GM12878 (cell line): ENCODE measurements around the gene SLC25A43. TPM values are rescaled to one million over a fixed set of nuclear protein-coding genes. Genes with fewer than 3 reads are reported as not detected.

Experiments used
- ATAC-seq: fragments of 200-7000 bp; cut with Tn5 transposase; 3 replicates; pipeline ENCODE4 v1.9.1; 2020; ENCODE audit warnings: mild to moderate bottlenecking, moderate library complexity
- BruUV-seq: library from RNA; stranded (reverse); fragments of 400-500 nt; replicated peaks from 2 replicates; lab custom pipeline; 2021; lab: Mats Ljungman, UMichigan
- CTCF ChIA-PET: fragments of 300-600 bp; sonication (Branson Sonifier 250); formaldehyde crosslinking; extraction: SDS; loops from one replicate; lab custom pipeline; 2021; ENCODE audit warnings: inconsistent platforms; lab: Yijun Ruan, JAX
- POLR2A ChIA-PET: fragments of 350-600 bp; formaldehyde crosslinking; extraction: SDS; loops from one replicate; lab custom pipeline; 2021; ENCODE audit warnings: inconsistent platforms; lab: Charles Lee
- RAD21 ChIA-PET: fragments of 300-600 bp; sonication (Branson Sonifier 250); formaldehyde crosslinking; loops from one replicate; lab custom pipeline; 2023; ENCODE audit warnings: antibody characterized with exemption; ENCODE audit not compliant: unreplicated experiment; lab: Charles Lee
- SMC1A ChIA-PET: fragments of 300-600 bp; sonication (Branson Sonifier 250); formaldehyde crosslinking; loops from one replicate; lab custom pipeline; 2023; ENCODE audit not compliant: unreplicated experiment, uncharacterized antibody; lab: Charles Lee
- DNase-seq: peaks from one replicate; pipeline ENCODE4 v3.0.0-alpha.2; 2011; ENCODE audit warnings: low read depth, low spot score
- FAIRE-seq: peaks from 3 replicates; lab custom pipeline; 2011; peaks lifted over from hg19 to GRCh38; lab: Jason Lieb, UNC
- H2AFZ ChIP-seq: 2 replicates; pipeline ENCODE4 v1.6.0; 2011; ENCODE audit warnings: low read depth, low read length, control low read depth; ENCODE audit not compliant: control insufficient read depth
- H3K27ac ChIP-seq: 2 replicates; pipeline ENCODE4 v1.5.1; 2011; ENCODE audit warnings: control low read depth; ENCODE audit not compliant: control insufficient read depth, insufficient read depth
- H3K27me3 ChIP-seq, 2 experiments: replicated peaks in 1 of 2; 2 replicates each; pipeline versions ENCODE4 v1.6.0 to v1.6.1; 2011; ENCODE audit warnings: low read length in 1 of 2; ENCODE audit not compliant: control insufficient read depth in 2 of 2, insufficient read depth in 2 of 2
- H3K36me3 ChIP-seq, 2 experiments: 2 replicates each; pipeline ENCODE4 v1.5.1; 2011; ENCODE audit warnings: low read length in 1 of 2; ENCODE audit not compliant: control insufficient read depth in 2 of 2, insufficient read depth in 2 of 2
- H3K4me1 ChIP-seq: 2 replicates; pipeline ENCODE4 v1.6.1; 2011; ENCODE audit warnings: mild to moderate bottlenecking, low read length, moderate library complexity, mixed read lengths; ENCODE audit not compliant: control insufficient read depth, insufficient read depth
- H3K4me2 ChIP-seq: 2 replicates; pipeline ENCODE4 v1.6.0; 2011; ENCODE audit warnings: control low read depth; ENCODE audit not compliant: control insufficient read depth, insufficient read depth
- H3K4me3 ChIP-seq: fragments of 200-600 bp; sonication (generic); 2 replicates; pipeline ENCODE4 v1.5.1; 2016
- H3K79me2 ChIP-seq: 2 replicates; pipeline ENCODE4 v1.6.0; 2011; ENCODE audit warnings: low read length; ENCODE audit not compliant: control insufficient read depth, insufficient read depth
- H3K9ac ChIP-seq: 2 replicates; pipeline ENCODE4 v1.8.0; 2011; ENCODE audit warnings: low read length, control low read depth, mixed read lengths; ENCODE audit not compliant: control insufficient read depth, insufficient read depth
- H3K9me3 ChIP-seq: replicated peaks from 3 replicates; pipeline ENCODE4 v1.5.1; 2011; ENCODE audit warnings: mild to moderate bottlenecking, low read length; ENCODE audit not compliant: control insufficient read depth, insufficient read depth
- H4K20me1 ChIP-seq: 2 replicates; pipeline ENCODE4 v1.6.0; 2011; ENCODE audit not compliant: control insufficient read depth, insufficient read depth
- ASH2L ChIP-seq: fragments of 300-600, 200-600 bp; sonication (generic); IDR thresholded peaks from 2 replicates; pipeline ENCODE4 v1.6.1; 2017; ENCODE audit warnings: low read depth, mild to moderate bottlenecking, borderline replicate concordance
- BCLAF1 ChIP-seq: fragments of 450-650 bp; IDR thresholded peaks from 2 replicates; pipeline ENCODE4 v1.6.1; 2017; ENCODE audit warnings: antibody characterized with exemption, mild to moderate bottlenecking, moderate library complexity
- CREB1 ChIP-seq: IDR thresholded peaks from 2 replicates; pipeline ENCODE4 v1.6.1; 2012; ENCODE audit warnings: low read depth, mild to moderate bottlenecking, inconsistent platforms
- EGR1 ChIP-seq, 2 experiments: IDR thresholded peaks; 1 replicate in 1 of 2; 2 replicates in 1 of 2; pipeline ENCODE4 v1.6.1; 2011 to 2012; ENCODE audit warnings: low read depth in 2 of 2, low read length in 2 of 2, borderline replicate concordance in 1 of 2, mild to moderate bottlenecking in 1 of 2, moderate library complexity in 1 of 2
- ESRRA ChIP-seq: IDR thresholded peaks from 2 replicates; pipeline ENCODE4 v1.6.1; 2012; ENCODE audit warnings: mild to moderate bottlenecking, low read length, improper control_type of control experiment
- IKZF1 ChIP-seq: fragments of 450-650 bp; conservative IDR thresholded peaks from 2 replicates; pipeline ENCODE4 v1.6.1; 2017; ENCODE audit warnings: antibody characterized with exemption, mild to moderate bottlenecking
- MYC ChIP-seq: IDR thresholded peaks from 2 replicates; pipeline ENCODE4 v1.6.1; 2011; ENCODE audit warnings: mild to moderate bottlenecking, low read length, moderate library complexity, inconsistent platforms; ENCODE audit not compliant: insufficient read depth, insufficient replicate concordance, insufficient read length, severe bottlenecking
- NR2F1 ChIP-seq: fragments of 450-650 bp; conservative IDR thresholded peaks from 2 replicates; pipeline ENCODE4 v1.6.1; 2017; ENCODE audit warnings: mild to moderate bottlenecking
- PML ChIP-seq: IDR thresholded peaks from 2 replicates; pipeline ENCODE4 v1.6.1; 2012; ENCODE audit warnings: low read length, inconsistent platforms
- SPI1 ChIP-seq: IDR thresholded peaks from 2 replicates; pipeline ENCODE4 v1.6.1; 2011; ENCODE audit warnings: low read depth, mild to moderate bottlenecking, low read length, moderate library complexity, borderline replicate concordance; ENCODE audit not compliant: insufficient read depth
- WRNIP1 ChIP-seq: IDR thresholded peaks from 2 replicates; pipeline ENCODE4 v1.6.1; 2011; ENCODE audit warnings: low read depth, low read length, improper control_type of control experiment, borderline replicate concordance
- ZBTB4 ChIP-seq: fragments of 450-650 bp; formaldehyde crosslinking; IDR thresholded peaks from 2 replicates; pipeline ENCODE4 v1.4.0; 2022; ENCODE audit warnings: mild to moderate bottlenecking, moderate library complexity
- ZNF24 ChIP-seq: fragments of 450-650 bp; IDR thresholded peaks from 2 replicates; pipeline ENCODE4 v1.6.1; 2017; ENCODE audit warnings: antibody characterized with exemption, mild to moderate bottlenecking
- WGBS: methylation state at CpG from one replicate; pipeline ENCODE4 v1.1.6; 2016; ENCODE audit warnings: low lambda C conversion rate; ENCODE audit not compliant: insufficient replicate concordance, insufficient coverage; ENCODE audit errors: missing lambda C conversion rate; 5-methylcytosine and 5-hydroxymethylcytosine counted together
- in situ Hi-C: fragments of 300-500 bp; cut with MboI; formaldehyde crosslinking; loops from 9 replicates; pipeline ENCODE4 v1.14.3; 2018; ENCODE audit warnings: mixed read lengths
- intact Hi-C: fragments of 100-400 bp; cut with micrococcal nuclease; formaldehyde crosslinking; loops from one replicate; pipeline ENCODE4 v1.14.2; 2022; ENCODE audit not compliant: unreplicated experiment
- polyA plus RNA-seq, 11 experiments: library from polyadenylated mRNA; depleted of rRNA in 4 of 11; unstranded in 6 of 11; stranded (reverse) in 5 of 11; fragments of >200 nt; fragmentation: Nextera tagmentation in 4 of 11; fragmentation: Illumina TruSeq in 1 of 11; extraction: Ambion mirVana in 4 of 11; extraction: Trizol in 1 of 11; gene quantifications; 1 replicate in 1 of 11; 2 replicates in 10 of 11; pipeline versions ENCODE4 v1.2.1 to v1.2.3, GENCODE V29; 2011 to 2016; ENCODE audit warnings: inconsistent platforms in 2 of 11, missing spikeins in 2 of 11, low read depth in 1 of 11
- total RNA-seq, 4 experiments: library from RNA; depleted of rRNA in 3 of 4; stranded (reverse); fragments of >200 nt in 3 of 4; fragmentation: Illumina TruSeq in 1 of 4; extraction: Trizol in 1 of 4; gene quantifications; 2 replicates each; pipeline versions ENCODE4 v1.2.1 to v1.2.3, GENCODE V29; 2013 to 2021
- TF ChIP-seq, protein P1 (sequence below): fragments of 450-650 bp; IDR thresholded peaks from 2 replicates; pipeline ENCODE4 v1.6.1; 2017; ENCODE audit warnings: borderline replicate concordance
- TF ChIP-seq, protein P2 (sequence below): fragments of 450-650 bp; IDR thresholded peaks from 2 replicates; pipeline ENCODE4 v1.6.1; 2017; ENCODE audit warnings: mild to moderate bottlenecking, low read depth, inconsistent platforms; ENCODE audit not compliant: poor library complexity, severe bottlenecking

The SLC25A43 gene
- total and polyA plus RNA-seq, 10 of the 15 experiments (the other 5 are each of a cell fraction or from before 2014, with no cell fraction given): 2.5 to 13.5 (median 6.8) TPM

- RAD21 ChIA-PET: no interaction called here
- no peaks in the 10 kb centered on the region for H3K9me3 ChIP-seq
- no peaks in the 10 kb centered on the region for H3K27me3 ChIP-seq
- FAIRE-seq (no peak), ATAC-seq (no peak), DNase-seq (no peak)
- H2AFZ ChIP-seq: no peak overlapping the region
- no peaks in the 10 kb centered on the region for H3K36me3 ChIP-seq
- intact Hi-C loops (no loop called here), in situ Hi-C loops (no loop called here)
- POLR2A ChIA-PET: no interaction called here
- H3K9ac ChIP-seq: no peak overlapping the region
- SMC1A ChIA-PET: no interaction called here
- CTCF ChIA-PET: no interaction called here
- no peaks in the 10 kb centered on the region for H3K79me2 ChIP-seq
- H3K27ac ChIP-seq: no peak overlapping the region
- H3K4me2 ChIP-seq: no peak overlapping the region
- 10% methylated on average over 2 of the region's 2 CpGs for WGBS
- H4K20me1 ChIP-seq: no peaks in the 10 kb centered on the region
- BruUV-seq: no TSS peak
- H3K4me1 ChIP-seq: no peaks in the 10 kb centered on the region
- no peak overlapping the region for H3K4me3 ChIP-seq
- TF ChIP-seq SPI1 (no peak), ESRRA (no peak), ASH2L (no peak), ZBTB4 (CRISPR knock-in tag) (no peak), WRNIP1 (no peak), PML (no peak), ZNF24 (no peak), MYC (no peak), CREB1 (no peak), IKZF1 (no peak), NR2F1 (no peak), EGR1 (IDR thresholded peaks at IDR 0.05; ENCODE audit: borderline replicate concordance in 1 of 2, low read depth in 2 of 2, low read length in 2 of 2) (no peak), BCLAF1 (no peak)
- TF ChIP-seq, protein P1, sequence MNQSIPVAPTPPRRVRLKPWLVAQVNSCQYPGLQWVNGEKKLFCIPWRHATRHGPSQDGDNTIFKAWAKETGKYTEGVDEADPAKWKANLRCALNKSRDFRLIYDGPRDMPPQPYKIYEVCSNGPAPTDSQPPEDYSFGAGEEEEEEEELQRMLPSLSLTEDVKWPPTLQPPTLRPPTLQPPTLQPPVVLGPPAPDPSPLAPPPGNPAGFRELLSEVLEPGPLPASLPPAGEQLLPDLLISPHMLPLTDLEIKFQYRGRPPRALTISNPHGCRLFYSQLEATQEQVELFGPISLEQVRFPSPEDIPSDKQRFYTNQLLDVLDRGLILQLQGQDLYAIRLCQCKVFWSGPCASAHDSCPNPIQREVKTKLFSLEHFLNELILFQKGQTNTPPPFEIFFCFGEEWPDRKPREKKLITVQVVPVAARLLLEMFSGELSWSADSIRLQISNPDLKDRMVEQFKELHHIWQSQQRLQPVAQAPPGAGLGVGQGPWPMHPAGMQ: no peak
- TF ChIP-seq, protein P2, sequence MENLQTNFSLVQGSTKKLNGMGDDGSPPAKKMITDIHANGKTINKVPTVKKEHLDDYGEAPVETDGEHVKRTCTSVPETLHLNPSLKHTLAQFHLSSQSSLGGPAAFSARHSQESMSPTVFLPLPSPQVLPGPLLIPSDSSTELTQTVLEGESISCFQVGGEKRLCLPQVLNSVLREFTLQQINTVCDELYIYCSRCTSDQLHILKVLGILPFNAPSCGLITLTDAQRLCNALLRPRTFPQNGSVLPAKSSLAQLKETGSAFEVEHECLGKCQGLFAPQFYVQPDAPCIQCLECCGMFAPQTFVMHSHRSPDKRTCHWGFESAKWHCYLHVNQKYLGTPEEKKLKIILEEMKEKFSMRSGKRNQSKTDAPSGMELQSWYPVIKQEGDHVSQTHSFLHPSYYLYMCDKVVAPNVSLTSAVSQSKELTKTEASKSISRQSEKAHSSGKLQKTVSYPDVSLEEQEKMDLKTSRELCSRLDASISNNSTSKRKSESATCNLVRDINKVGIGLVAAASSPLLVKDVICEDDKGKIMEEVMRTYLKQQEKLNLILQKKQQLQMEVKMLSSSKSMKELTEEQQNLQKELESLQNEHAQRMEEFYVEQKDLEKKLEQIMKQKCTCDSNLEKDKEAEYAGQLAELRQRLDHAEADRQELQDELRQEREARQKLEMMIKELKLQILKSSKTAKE: no peak
Measured at GRCh38 chrX:119374736-119375135, 24.4 kb upstream of the SLC25A43 start.
